GM06990 (cell line): ENCODE results near the gene MAP3K6.
A peak's percentile ranks its signal among the peaks of the same experiment; 100 is the strongest.

Experiments used
- DNase-seq: peaks from one replicate; pipeline ENCODE4 v3.0.0-alpha.2; 2011; ENCODE audit not compliant: insufficient read length; ENCODE audit errors: extremely low read depth
- H3K27me3 ChIP-seq: replicated peaks from 2 replicates; pipeline ENCODE4 v1.6.0; 2011; ENCODE audit warnings: low read length; ENCODE audit not compliant: control insufficient read depth, insufficient read depth
- H3K36me3 ChIP-seq: 2 replicates; pipeline ENCODE4 v1.5.1; 2011; ENCODE audit warnings: low read length; ENCODE audit not compliant: control insufficient read depth, insufficient read depth
- H3K4me3 ChIP-seq: replicated peaks from 2 replicates; pipeline ENCODE4 v1.5.1; 2011; ENCODE audit warnings: low read depth, mild to moderate bottlenecking, control low read depth, low read length
- CTCF ChIP-seq: IDR thresholded peaks from 2 replicates; pipeline ENCODE4 v1.5.1; 2011; ENCODE audit warnings: low read length, control low read depth, mild to moderate bottlenecking, inconsistent platforms; ENCODE audit not compliant: insufficient read depth, poor library complexity, severe bottlenecking

The MAP3K6 gene

GRCh38 chr1:27306892-27307761, 59.6 kb downstream of the MAP3K6 start:
- DNase-seq = no peak
- peak; percentile 2 for TF ChIP-seq CTCF
- Histone ChIP-seq H3K36me3 (no peaks in the 10 kb centered on the region), H3K4me3 (no peak overlapping the region), H3K27me3 (no peaks in the 10 kb centered on the region)

GRCh38 chr1:27306071-27306470, 60.7 kb downstream of the MAP3K6 start:
- H3K4me3 ChIP-seq = no peak overlapping the region
- TF ChIP-seq CTCF = no peak
- DNase-seq = no peak

More at GRCh38 chr1:27306071-27306470, 60.7 kb downstream of the MAP3K6 start:
- Histone ChIP-seq H3K36me3 (peaks cover 6% of the 10 kb centered on the region), H3K27me3 (no peaks in the 10 kb centered on the region)
